Muscle of leg (tissue), 11 donors: ENCODE measurements around the gene PTPRG. TPM values are rescaled to one million over a fixed set of nuclear protein-coding genes. Genes with fewer than 3 reads are reported as not detected.
A peak's percentile ranks its signal among the peaks of the same experiment; 100 is the strongest.

ENCODE experiments used
- DNase-seq: peaks from one replicate; pipeline ENCODE4 v3.0.0; 2013
- H3K27ac ChIP-seq: one replicate; pipeline ENCODE4 v1.5.1; 2013; ENCODE audit warnings: mild to moderate bottlenecking, low read length, control low read depth
- H3K27me3 ChIP-seq: one replicate; pipeline ENCODE4 v1.6.1; 2013; ENCODE audit warnings: low read length; ENCODE audit not compliant: control insufficient read depth, insufficient read depth
- H3K36me3 ChIP-seq: one replicate; pipeline ENCODE4 v1.6.1; 2013; ENCODE audit warnings: low read length; ENCODE audit not compliant: control insufficient read depth, insufficient read depth
- H3K4me1 ChIP-seq: one replicate; pipeline ENCODE4 v1.6.1; 2013; ENCODE audit warnings: low read length; ENCODE audit not compliant: control insufficient read depth, insufficient read depth
- H3K4me3 ChIP-seq: one replicate; pipeline ENCODE4 v1.5.1; 2013; ENCODE audit warnings: low read length, control low read depth
- H3K9me3 ChIP-seq: replicated peaks from 2 replicates; pipeline ENCODE4 v1.6.1; 2013; ENCODE audit warnings: low read depth, low read length; ENCODE audit not compliant: control insufficient read depth
- WGBS: methylation state at CpG from one replicate; pipeline ENCODE4 v1.1.5; 2013; ENCODE audit warnings: missing lambda C conversion rate; ENCODE audit not compliant: insufficient coverage; 5-methylcytosine and 5-hydroxymethylcytosine counted together
- polyA plus RNA-seq, 8 donors: library from polyadenylated mRNA; unstranded; fragments of 120-200 nt; gene quantifications; one replicate each; pipeline versions ENCODE4 v1.2.1 to v1.2.3, GENCODE V29; 2013; ENCODE audit warnings: inconsistent platforms in 1 of 8, low replicate concordance in 1 of 8; ENCODE audit not compliant: insufficient read length in 8 of 8, insufficient read depth in 1 of 8
- total RNA-seq: library from RNA; stranded (reverse); fragments of 120-200 nt; gene quantifications from one replicate; pipeline ENCODE4 v1.2.4, GENCODE V29; 2013

The PTPRG gene
- total and polyA plus RNA-seq, 9 donors: 15.7 to 45.7 (median 30.8) TPM

DNA sequence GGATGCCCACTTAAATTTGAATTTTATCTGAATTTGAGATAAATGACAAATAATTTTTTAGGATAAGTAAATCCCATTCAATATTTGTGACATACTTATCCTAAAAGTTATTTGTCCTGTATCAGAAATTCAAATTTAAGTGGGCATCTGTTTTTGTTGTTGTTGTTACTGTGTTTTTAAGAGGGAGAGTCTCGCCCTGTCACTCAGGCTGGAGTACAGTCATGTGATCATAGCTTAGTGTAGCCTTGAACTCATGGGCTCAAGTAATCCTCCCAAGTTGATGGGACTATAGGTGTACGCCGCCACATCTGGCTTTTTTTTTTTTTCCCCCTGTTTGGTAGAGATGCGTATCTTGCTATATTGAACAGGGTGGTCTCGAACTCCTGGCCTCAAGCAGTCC is 283.0 kb downstream of the PTPRG start:
- H3K4me3 ChIP-seq: no peak overlapping the region
- H3K27ac ChIP-seq: no peak overlapping the region
- no peaks in the 10 kb centered on the region for H3K9me3 ChIP-seq
- no peaks in the 10 kb centered on the region for H3K27me3 ChIP-seq
- DNase-seq: no peak
- H3K36me3 ChIP-seq: no peaks in the 10 kb centered on the region
- WGBS: no CpG with 5 or more reads among the region's 5 CpGs
- H3K4me1 ChIP-seq: peaks cover 17% of the 10 kb centered on the region

DNA sequence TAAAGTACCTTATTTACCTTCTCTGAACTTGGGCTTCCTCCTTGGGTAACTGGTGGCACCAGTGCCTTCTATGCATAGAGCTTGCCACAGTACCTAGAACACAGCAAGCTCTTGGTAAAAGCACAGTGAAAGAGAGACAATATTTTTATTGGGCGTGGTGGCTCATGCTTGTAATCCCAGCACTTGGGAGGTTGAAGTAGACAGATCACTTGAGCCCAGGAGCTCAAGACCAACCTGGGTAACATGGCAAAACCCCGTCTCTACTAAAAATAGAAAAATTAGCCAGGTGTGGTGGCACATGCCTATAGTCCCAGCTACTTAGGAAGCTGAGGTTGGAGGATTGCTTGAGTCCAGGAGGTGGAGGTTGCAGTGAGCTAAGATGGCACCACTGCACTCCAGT is 285.1 kb downstream of the PTPRG start:
- Histone ChIP-seq H3K4me3 (no peak overlapping the region), H3K27ac (no peak overlapping the region), H3K9me3 (no peaks in the 10 kb centered on the region), H3K27me3 (no peaks in the 10 kb centered on the region), H3K36me3 (no peaks in the 10 kb centered on the region), H3K4me1 (peaks cover 18% of the 10 kb centered on the region)
- DNase-seq: no peak
- 100% methylated on average over 2 of the region's 2 CpGs for WGBS

DNA sequence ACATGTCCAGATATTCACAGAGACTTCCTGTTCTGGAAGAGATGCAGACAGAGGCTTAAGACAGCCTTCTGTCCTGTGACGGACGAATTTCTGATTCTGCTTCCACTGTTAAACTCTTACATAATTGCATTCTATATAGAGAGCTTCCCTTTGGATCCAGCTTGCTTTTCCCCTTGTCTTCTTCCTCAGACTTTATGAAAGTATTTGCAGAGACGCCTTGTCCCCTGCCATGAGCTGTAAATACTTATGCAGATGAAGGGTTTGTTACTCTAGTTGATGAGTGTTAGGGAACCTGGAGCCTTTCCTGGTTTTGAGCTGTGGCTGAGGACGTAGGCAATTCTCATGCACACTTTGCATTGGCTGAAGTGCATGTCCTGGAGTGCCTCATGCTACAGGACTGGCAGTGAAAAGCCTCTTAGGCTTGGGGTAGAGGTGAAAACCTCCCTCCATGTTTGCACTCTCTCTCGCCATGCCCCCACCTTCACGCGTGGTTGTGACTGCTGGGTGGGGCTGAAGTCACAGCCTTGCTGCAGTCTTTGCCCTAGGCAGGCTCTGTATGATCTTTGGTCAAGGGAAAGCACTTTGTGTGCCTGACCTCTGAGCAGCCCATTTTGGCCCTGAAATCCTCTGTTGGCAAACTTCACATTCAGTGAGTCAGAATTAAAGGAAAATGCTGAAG is 286.6 kb downstream of the PTPRG start:
- Histone ChIP-seq H3K36me3 (no peaks in the 10 kb centered on the region), H3K4me1 (peaks cover 18% of the 10 kb centered on the region), H3K4me3 (no peak overlapping the region), H3K9me3 (no peaks in the 10 kb centered on the region), H3K27me3 (no peaks in the 10 kb centered on the region), H3K27ac (peak overlapping the region; percentile 90)
- 17% methylated on average over 1 of the region's 7 CpGs for WGBS
- DNase-seq: peak; percentile 95

- WGBS: 14% methylated on average over 1 of the region's 3 CpGs
These were observed 287.5 kb downstream of the PTPRG start for GRCh38 chr3:61848885-61849284.

DNA sequence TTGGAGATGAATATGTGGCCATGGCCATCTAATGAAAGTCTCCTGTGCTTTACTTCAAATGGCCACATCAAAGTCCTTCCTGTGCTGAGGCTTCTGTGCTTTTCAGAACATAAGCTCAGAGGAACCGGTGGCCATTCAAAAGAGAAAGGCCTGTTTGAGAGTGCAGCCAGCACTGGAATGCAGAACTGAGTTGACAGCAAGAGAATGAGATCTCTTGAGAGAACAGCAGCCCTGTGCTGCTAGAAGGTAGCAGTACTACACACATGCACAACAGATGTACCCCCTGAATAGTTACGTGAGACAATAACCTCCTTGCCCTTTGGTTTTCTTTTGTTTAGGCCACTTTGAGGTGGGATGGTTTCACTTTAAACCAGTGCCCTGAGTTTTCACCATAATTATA is 292.5 kb downstream of the PTPRG start:
- DNase-seq: peak; percentile 29
- H3K4me1 ChIP-seq: peaks cover 4% of the 10 kb centered on the region
- H3K9me3 ChIP-seq: no peaks in the 10 kb centered on the region
- H3K27me3 ChIP-seq: no peaks in the 10 kb centered on the region
- no peak overlapping the region for H3K27ac ChIP-seq
- H3K36me3 ChIP-seq: no peaks in the 10 kb centered on the region
- H3K4me3 ChIP-seq: no peak overlapping the region
- WGBS: no CpG with 5 or more reads among the region's 2 CpGs

More at GRCh38 chr3:61848885-61849284, 287.5 kb downstream of the PTPRG start:
- no peaks in the 10 kb centered on the region for H3K36me3 ChIP-seq
- DNase-seq: peak; percentile 97
- H3K4me1 ChIP-seq: peaks cover 19% of the 10 kb centered on the region
- H3K9me3 ChIP-seq: no peaks in the 10 kb centered on the region
- H3K27ac ChIP-seq: peak overlapping the region; percentile 90
- no peak overlapping the region for H3K4me3 ChIP-seq
- no peaks in the 10 kb centered on the region for H3K27me3 ChIP-seq

- DNase-seq: no peak
- Histone ChIP-seq H3K4me1 (peaks cover 2% of the 10 kb centered on the region), H3K27ac (no peak overlapping the region), H3K4me3 (no peak overlapping the region), H3K27me3 (no peaks in the 10 kb centered on the region), H3K36me3 (no peaks in the 10 kb centered on the region), H3K9me3 (no peaks in the 10 kb centered on the region)
- WGBS: no CpG with 5 or more reads among the region's 1 CpG
These were observed 293.8 kb downstream of the PTPRG start for GRCh38 chr3:61855211-61855610.

DNA sequence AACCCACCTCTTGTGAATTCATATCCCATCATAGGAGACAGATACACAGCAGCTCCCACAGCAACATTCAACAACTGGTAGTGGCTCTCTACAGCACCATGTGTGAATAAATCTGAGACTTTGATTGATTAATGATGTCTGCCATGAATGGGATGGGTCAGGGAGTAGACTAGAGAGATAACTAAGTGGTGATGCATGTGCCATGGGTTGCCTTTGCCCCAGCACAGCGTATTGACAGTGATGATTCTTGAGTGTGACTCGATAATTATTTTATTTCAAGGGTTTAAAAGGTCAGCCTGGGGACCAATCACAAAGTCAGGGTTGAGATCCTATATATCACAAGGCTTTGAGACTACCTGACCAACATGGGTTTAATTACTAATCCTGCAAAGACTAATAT is 295.9 kb downstream of the PTPRG start:
- Histone ChIP-seq H3K9me3 (no peaks in the 10 kb centered on the region), H3K27me3 (no peaks in the 10 kb centered on the region), H3K4me3 (no peak overlapping the region), H3K36me3 (no peaks in the 10 kb centered on the region), H3K27ac (no peak overlapping the region), H3K4me1 (peaks cover 2% of the 10 kb centered on the region)
- no peak for DNase-seq
- WGBS: no CpG with 5 or more reads among the region's 2 CpGs

- DNase-seq: peak; percentile 73
- H3K4me1 ChIP-seq: peaks cover 2% of the 10 kb centered on the region
- WGBS: no CpG with 5 or more reads among the region's 2 CpGs
These were observed 296.7 kb downstream of the PTPRG start for GRCh38 chr3:61858054-61858453.

DNA sequence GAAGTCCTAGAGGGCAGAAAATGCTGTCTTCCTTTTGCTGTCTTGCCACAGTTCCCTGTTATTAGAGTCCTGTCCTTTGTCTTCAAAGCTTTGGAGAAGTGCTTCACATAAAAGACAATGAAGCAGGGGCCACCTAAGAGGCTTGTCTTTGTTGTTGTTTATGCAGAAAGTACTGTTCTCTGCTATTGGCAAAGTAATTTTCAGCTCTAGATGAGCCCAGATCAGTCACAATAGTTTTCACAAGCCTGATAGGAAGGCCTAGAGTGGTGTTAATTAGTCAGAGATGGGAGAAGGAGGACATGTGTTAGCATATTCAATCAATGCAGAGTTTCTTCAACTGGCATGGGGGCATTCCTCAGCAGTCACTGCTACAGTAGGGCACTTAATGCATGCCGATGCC is 300.0 kb downstream of the PTPRG start:
- peaks cover 5% of the 10 kb centered on the region for H3K4me1 ChIP-seq

More at GRCh38 chr3:61858054-61858453, 296.7 kb downstream of the PTPRG start:
- Histone ChIP-seq H3K27me3 (no peaks in the 10 kb centered on the region), H3K27ac (no peak overlapping the region), H3K36me3 (no peaks in the 10 kb centered on the region), H3K4me3 (no peak overlapping the region), H3K9me3 (no peaks in the 10 kb centered on the region)

GRCh38 chr3:61862614-61863289 is 301.4 kb downstream of the PTPRG start:
- Histone ChIP-seq H3K4me1 (peaks cover 5% of the 10 kb centered on the region), H3K27ac (no peak overlapping the region)
- DNase-seq: no peak

More for the DNA sequence above, 300.0 kb downstream of the PTPRG start:
- H3K27me3 ChIP-seq: no peaks in the 10 kb centered on the region
- H3K36me3 ChIP-seq: no peaks in the 10 kb centered on the region
- H3K4me3 ChIP-seq: no peak overlapping the region
- DNase-seq: no peak
- H3K27ac ChIP-seq: no peak overlapping the region
- no peaks in the 10 kb centered on the region for H3K9me3 ChIP-seq
- WGBS: no CpG with 5 or more reads among the region's 1 CpG

More at GRCh38 chr3:61862614-61863289, 301.4 kb downstream of the PTPRG start:
- 100% methylated on average over 2 of the region's 7 CpGs for WGBS
- no peaks in the 10 kb centered on the region for H3K36me3 ChIP-seq
- no peaks in the 10 kb centered on the region for H3K27me3 ChIP-seq
- no peaks in the 10 kb centered on the region for H3K9me3 ChIP-seq
- H3K4me3 ChIP-seq: no peak overlapping the region
